ENCODE measurements around the gene KRT82. TPM values are rescaled to one million over a fixed set of nuclear protein-coding genes. Genes with fewer than 3 reads are reported as not detected.
"Not testable (repeated sequence)": the region's sequence is repeated elsewhere in the genome, so short reads cannot be mapped to it uniquely, and the experiment has no call there.

The KRT82 gene
- total RNA-seq, 1 donor: not detected

GRCh38 chr12:52413202-52413601 is 7.1 kb upstream of the KRT82 start:
- TF ChIP-seq CTCF (IDR thresholded peaks at IDR 0.05; ENCODE audit: insufficient read depth, low read length): no peak
- DNase-seq (ENCODE audit: low read depth): no peak
- no peak overlapping the region for H3K4me3 ChIP-seq (ENCODE audit: low read depth, low read length)

GRCh38 chr12:52411815-52412214 is 5.7 kb upstream of the KRT82 start:
- H3K4me3 ChIP-seq (ENCODE audit: low read depth, low read length): no peak overlapping the region
- no peak for DNase-seq (ENCODE audit: low read depth)
- no peak for TF ChIP-seq CTCF (IDR thresholded peaks at IDR 0.05; ENCODE audit: insufficient read depth, low read length)

- not testable (repeated sequence) for DNase-seq (ENCODE audit: low read depth); H3K4me3 ChIP-seq (ENCODE audit: low read depth, low read length)
These were observed 4.6 kb upstream of the KRT82 start for GRCh38 chr12:52410589-52411248.

- DNase-seq (ENCODE audit: low read depth): no peak
- H3K4me3 ChIP-seq (ENCODE audit: low read depth, low read length): no peak overlapping the region
- no peak for TF ChIP-seq CTCF (IDR thresholded peaks at IDR 0.05; ENCODE audit: insufficient read depth, low read length)
These were observed 1.8 kb upstream of the KRT82 start for GRCh38 chr12:52407918-52408317.

- DNase-seq (ENCODE audit: low read depth): no peak
These were observed 1.2 kb downstream of the KRT82 start for GRCh38 chr12:52404951-52405350.

GRCh38 chr12:52403561-52403960 is 2.6 kb downstream of the KRT82 start:
- DNase-seq (ENCODE audit: low read depth): no peak
- no peak overlapping the region for H3K4me3 ChIP-seq (ENCODE audit: low read depth, low read length)
- TF ChIP-seq CTCF (IDR thresholded peaks at IDR 0.05; ENCODE audit: insufficient read depth, low read length): no peak

More at GRCh38 chr12:52404951-52405350, 1.2 kb downstream of the KRT82 start:
- no peak for TF ChIP-seq CTCF (IDR thresholded peaks at IDR 0.05; ENCODE audit: insufficient read depth, low read length)
- H3K4me3 ChIP-seq (ENCODE audit: low read depth, low read length): no peak overlapping the region

- no peak overlapping the region for H3K4me3 ChIP-seq (ENCODE audit: low read depth, low read length)
- no peak for TF ChIP-seq CTCF (IDR thresholded peaks at IDR 0.05; ENCODE audit: insufficient read depth, low read length)
- DNase-seq (ENCODE audit: low read depth): no peak
These were observed 3.1 kb downstream of the KRT82 start for GRCh38 chr12:52402873-52403540.

All from fibroblast of the aortic adventitia (primary cell).